DND-41 (cell line): ENCODE measurements around the gene FAP.

Source experiments
- ATAC-seq: fragments of 200-7000 bp; cut with Tn5 transposase; 3 replicates; pipeline ENCODE4 v1.9.1; 2021; ENCODE audit warnings: low read depth; ENCODE audit not compliant: insufficient read depth
- DNase-seq: peaks from one replicate; pipeline ENCODE4 v3.0.0-alpha.2; 2020
- H2AFZ ChIP-seq: 2 replicates; pipeline ENCODE4 v1.6.0; 2012; ENCODE audit warnings: low read depth, low read length
- H3K27ac ChIP-seq: 2 replicates; pipeline ENCODE4 v1.5.1; 2012; ENCODE audit warnings: low read length, inconsistent platforms
- H3K27me3 ChIP-seq: fragments of 200-600 bp; sonication (generic); 2 replicates; pipeline ENCODE4 v1.6.0; 2012; ENCODE audit warnings: low read length, mild to moderate bottlenecking, inconsistent platforms; ENCODE audit not compliant: insufficient read depth, poor library complexity
- H3K36me3 ChIP-seq: 2 replicates; pipeline ENCODE4 v1.5.1; 2012; ENCODE audit warnings: low read length, inconsistent platforms; ENCODE audit not compliant: insufficient read depth
- H3K4me1 ChIP-seq: 2 replicates; pipeline ENCODE4 v1.5.1; 2012; ENCODE audit warnings: mild to moderate bottlenecking, low read length; ENCODE audit not compliant: insufficient read depth
- H3K4me2 ChIP-seq: 2 replicates; pipeline ENCODE4 v1.6.0; 2012; ENCODE audit warnings: mild to moderate bottlenecking, moderate library complexity, low read length, inconsistent platforms; ENCODE audit not compliant: insufficient read depth
- H3K4me3 ChIP-seq, 2 experiments: fragments of 200-600 bp in 1 of 2; shearing (Covaris generic) in 1 of 2; 2 replicates each; pipeline ENCODE4 v1.5.1; 2012 to 2016; ENCODE audit warnings: inconsistent platforms in 2 of 2, low read length in 2 of 2, mild to moderate bottlenecking in 2 of 2, low read depth in 1 of 2, moderate library complexity in 1 of 2
- H3K79me2 ChIP-seq: 2 replicates; pipeline ENCODE4 v1.6.0; 2012; ENCODE audit warnings: low read length, inconsistent platforms; ENCODE audit not compliant: insufficient read depth
- H3K9ac ChIP-seq: 2 replicates; pipeline ENCODE4 v1.6.0; 2012; ENCODE audit warnings: low read depth, mild to moderate bottlenecking, inconsistent platforms, low read length, moderate library complexity
- H3K9me3 ChIP-seq: 2 replicates; pipeline ENCODE4 v1.5.1; 2012; ENCODE audit warnings: low read length, moderate library complexity, mild to moderate bottlenecking, inconsistent platforms; ENCODE audit not compliant: insufficient read depth, severe bottlenecking
- H4K20me1 ChIP-seq: 2 replicates; pipeline ENCODE4 v1.6.0; 2012; ENCODE audit warnings: low read length; ENCODE audit not compliant: insufficient read depth
- CTCF ChIP-seq: IDR thresholded peaks from 2 replicates; pipeline ENCODE4 v1.5.1; 2012; ENCODE audit warnings: borderline replicate concordance, low read length, moderate library complexity, mild to moderate bottlenecking; ENCODE audit not compliant: poor library complexity, severe bottlenecking; ENCODE audit errors: extremely low read depth
- EZH2 ChIP-seq: IDR thresholded peaks from 3 replicates; pipeline ENCODE4 v1.6.1; 2012; ENCODE audit warnings: borderline replicate concordance, low read depth, mild to moderate bottlenecking, moderate library complexity, low read length, inconsistent platforms; ENCODE audit not compliant: severe bottlenecking

FAP gene

DNA sequence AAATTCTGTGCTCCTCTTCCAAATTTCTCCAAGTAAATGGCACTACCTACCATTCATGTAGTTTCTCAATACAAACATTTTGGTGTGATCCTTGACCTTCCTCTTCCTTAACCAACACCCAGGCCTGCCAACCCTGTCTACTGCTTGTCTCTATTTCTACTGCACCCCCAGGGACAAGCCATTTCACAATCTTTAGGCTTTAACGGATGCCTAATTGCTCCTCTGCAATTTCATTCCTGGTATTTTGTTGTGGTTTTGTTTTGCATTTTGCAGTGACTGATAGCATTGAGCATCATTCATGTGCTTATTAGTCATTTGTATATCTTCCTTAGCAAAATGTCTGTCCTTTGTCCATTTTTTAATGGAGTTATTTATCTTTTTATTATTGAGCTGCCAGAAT is 10.0 kb downstream of the FAP start:
- Histone ChIP-seq H3K27ac (no peak overlapping the region), H3K4me3 (no peak overlapping the region), H3K79me2 (no peaks in the 10 kb centered on the region), H3K27me3 (peaks cover 2% of the 10 kb centered on the region), H3K9ac (no peak overlapping the region), H3K4me1 (no peaks in the 10 kb centered on the region), H3K9me3 (no peaks in the 10 kb centered on the region), H3K36me3 (no peaks in the 10 kb centered on the region), H2AFZ (no peak overlapping the region), H3K4me2 (no peak overlapping the region), H4K20me1 (no peaks in the 10 kb centered on the region)
- ATAC-seq (no peak), DNase-seq (no peak)
- TF ChIP-seq EZH2 (no peak), CTCF (no peak)

- DNase-seq, result no peak
- Histone ChIP-seq H2AFZ (no peak overlapping the region), H3K9me3 (no peaks in the 10 kb centered on the region), H3K27me3 (peaks cover 5% of the 10 kb centered on the region), H3K4me3 (no peak overlapping the region), H4K20me1 (no peaks in the 10 kb centered on the region), H3K9ac (no peak overlapping the region), H3K4me1 (no peaks in the 10 kb centered on the region), H3K79me2 (no peaks in the 10 kb centered on the region), H3K27ac (no peak overlapping the region), H3K36me3 (no peaks in the 10 kb centered on the region), H3K4me2 (no peak overlapping the region)
- ATAC-seq, result no peak
- TF ChIP-seq CTCF (no peak), EZH2 (no peak)
Observed at GRCh38 chr2:162232671-162233070, 10.6 kb downstream of the FAP start.

DNA sequence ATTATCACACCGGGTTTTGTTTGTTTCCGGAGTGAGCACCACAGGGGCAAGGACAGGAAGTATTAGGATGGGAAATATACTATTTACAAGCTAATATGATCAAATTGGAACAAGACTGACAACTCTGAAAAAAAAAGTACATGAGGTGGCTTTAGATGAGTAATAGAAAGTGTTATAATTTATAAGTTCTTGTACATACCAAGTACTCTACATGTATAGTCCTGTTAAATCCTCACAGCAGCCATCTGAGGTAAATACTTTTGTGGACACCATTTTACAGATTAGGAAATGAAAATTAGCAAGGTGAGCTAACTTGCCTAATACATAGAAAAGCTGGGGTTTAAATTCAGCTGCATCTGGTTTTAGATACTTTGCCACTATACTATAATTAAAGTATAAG is 11.2 kb downstream of the FAP start:
- no peak for ATAC-seq
- TF ChIP-seq CTCF (no peak), EZH2 (no peak)

DNA sequence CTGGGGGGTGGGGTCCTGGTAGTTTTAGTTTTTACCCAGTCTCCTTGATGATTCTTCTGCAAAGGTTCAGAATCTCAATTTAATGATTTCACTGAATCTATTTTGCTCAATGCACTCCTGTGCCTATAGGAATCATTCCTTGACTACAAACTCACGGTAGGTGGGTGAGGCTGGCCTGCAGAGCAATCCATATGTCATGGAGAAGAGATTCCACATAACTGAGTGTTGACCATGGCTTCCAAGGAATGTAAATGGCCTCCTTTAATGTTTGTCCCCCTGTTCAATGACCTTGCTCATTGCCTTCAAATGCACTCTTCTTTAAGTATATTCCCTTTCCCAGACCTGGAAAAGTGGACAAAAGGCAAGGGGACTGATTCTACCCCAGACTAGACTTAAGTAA is 12.5 kb downstream of the FAP start:
- no peak for DNase-seq
- peaks cover 9% of the 10 kb centered on the region for H3K27me3 ChIP-seq
- no peak for ATAC-seq
- H3K9ac ChIP-seq, result no peak overlapping the region
- no peak overlapping the region for H3K27ac ChIP-seq
- H2AFZ ChIP-seq, result no peak overlapping the region
- TF ChIP-seq CTCF (no peak), EZH2 (no peak)
- H3K79me2 ChIP-seq, result no peaks in the 10 kb centered on the region
- no peaks in the 10 kb centered on the region for H4K20me1 ChIP-seq
- no peak overlapping the region for H3K4me2 ChIP-seq
- H3K4me1 ChIP-seq, result no peaks in the 10 kb centered on the region
- H3K36me3 ChIP-seq, result no peaks in the 10 kb centered on the region
- no peak overlapping the region for H3K4me3 ChIP-seq
- H3K9me3 ChIP-seq, result no peaks in the 10 kb centered on the region

More for the DNA sequence above, 11.2 kb downstream of the FAP start:
- H2AFZ ChIP-seq, result no peak overlapping the region
- peaks cover 5% of the 10 kb centered on the region for H3K27me3 ChIP-seq
- no peak overlapping the region for H3K27ac ChIP-seq
- no peaks in the 10 kb centered on the region for H3K79me2 ChIP-seq
- H3K4me2 ChIP-seq, result no peak overlapping the region
- H4K20me1 ChIP-seq, result no peaks in the 10 kb centered on the region
- H3K4me3 ChIP-seq, result no peak overlapping the region
- no peak for DNase-seq
- no peaks in the 10 kb centered on the region for H3K36me3 ChIP-seq
- H3K9ac ChIP-seq, result no peak overlapping the region
- H3K9me3 ChIP-seq, result no peaks in the 10 kb centered on the region
- H3K4me1 ChIP-seq, result no peaks in the 10 kb centered on the region
